ENCODE results near the gene GFY. TPM values are rescaled to one million over a fixed set of nuclear protein-coding genes. Genes with fewer than 3 reads are reported as not detected.

GFY gene, protein sequence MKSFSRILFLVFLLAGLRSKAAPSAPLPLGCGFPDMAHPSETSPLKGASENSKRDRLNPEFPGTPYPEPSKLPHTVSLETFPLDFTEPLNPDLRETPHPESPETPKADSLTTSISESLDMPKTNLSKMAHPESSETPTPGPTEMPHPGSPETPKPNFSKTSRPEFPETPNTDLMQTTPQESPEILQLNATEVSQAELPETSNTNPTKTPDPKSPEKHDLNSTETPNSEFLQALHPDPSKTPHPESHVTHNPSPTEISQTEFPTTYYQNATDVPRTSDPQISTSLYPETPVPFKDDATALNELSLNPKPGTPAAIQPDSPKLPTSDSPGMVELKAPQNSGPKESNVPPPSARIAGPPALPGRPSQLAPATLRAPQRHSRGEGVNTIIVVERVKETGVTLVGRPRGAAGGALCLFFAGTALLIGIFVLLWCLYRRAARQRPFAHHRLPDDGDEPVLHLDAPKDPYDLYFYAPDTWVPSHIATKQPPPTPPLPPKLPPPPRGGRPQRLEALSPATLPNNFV
- not detected in 2 replicates for total RNA-seq

DNA sequence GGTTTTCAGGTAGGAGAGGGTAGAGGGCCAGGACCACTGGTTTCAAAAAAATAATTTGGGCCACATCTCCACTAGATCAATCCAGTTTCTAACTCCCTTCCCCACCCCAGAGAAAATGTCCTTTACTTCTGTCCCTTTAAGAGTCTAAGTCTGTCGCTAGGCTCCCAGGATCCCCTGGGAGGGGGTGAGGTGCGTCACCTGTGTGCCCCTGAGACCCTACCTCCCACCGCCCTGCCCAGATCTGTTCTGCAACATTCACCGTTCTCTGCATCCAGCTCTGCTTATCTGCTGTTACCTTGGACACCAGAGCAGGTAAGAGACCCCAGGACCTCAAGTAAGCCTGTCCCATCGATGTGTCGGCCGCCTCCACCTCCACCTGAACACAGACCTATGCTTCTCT lies at the start of gene GFY:
TSS of gene GFY (plus strand) at position 211 of the 400 bp plus-strand sequence. CDS start 1,043 bp downstream, outside the sequence.

DNA sequence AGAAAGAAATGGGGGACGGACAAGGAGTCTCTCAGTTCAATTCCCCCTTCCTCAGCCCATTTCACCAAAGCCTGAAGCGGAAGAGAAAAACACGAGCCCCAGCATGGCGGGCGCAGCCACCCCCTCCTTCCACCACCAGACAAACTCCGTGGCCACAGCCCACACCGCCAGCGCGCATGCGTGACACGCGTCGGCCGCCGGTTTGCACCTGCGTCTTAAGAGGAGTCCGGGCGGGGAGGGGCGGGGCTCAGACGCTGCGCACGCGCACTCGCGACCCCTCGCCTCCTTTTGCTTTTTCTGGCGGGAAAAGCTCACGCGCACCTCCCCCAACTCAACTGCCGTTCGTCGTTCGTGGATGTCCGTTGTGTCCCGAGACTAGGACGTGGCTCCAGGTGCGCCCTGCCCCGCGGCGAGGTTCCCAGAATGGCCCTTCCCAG lies 37.2 kb upstream of the GFY start, which contains the start of gene KASH5:
TSS of gene KASH5 (plus strand) at position 314 of the 437 bp plus-strand sequence. CDS start 2,635 bp downstream, outside the sequence.

DNA sequence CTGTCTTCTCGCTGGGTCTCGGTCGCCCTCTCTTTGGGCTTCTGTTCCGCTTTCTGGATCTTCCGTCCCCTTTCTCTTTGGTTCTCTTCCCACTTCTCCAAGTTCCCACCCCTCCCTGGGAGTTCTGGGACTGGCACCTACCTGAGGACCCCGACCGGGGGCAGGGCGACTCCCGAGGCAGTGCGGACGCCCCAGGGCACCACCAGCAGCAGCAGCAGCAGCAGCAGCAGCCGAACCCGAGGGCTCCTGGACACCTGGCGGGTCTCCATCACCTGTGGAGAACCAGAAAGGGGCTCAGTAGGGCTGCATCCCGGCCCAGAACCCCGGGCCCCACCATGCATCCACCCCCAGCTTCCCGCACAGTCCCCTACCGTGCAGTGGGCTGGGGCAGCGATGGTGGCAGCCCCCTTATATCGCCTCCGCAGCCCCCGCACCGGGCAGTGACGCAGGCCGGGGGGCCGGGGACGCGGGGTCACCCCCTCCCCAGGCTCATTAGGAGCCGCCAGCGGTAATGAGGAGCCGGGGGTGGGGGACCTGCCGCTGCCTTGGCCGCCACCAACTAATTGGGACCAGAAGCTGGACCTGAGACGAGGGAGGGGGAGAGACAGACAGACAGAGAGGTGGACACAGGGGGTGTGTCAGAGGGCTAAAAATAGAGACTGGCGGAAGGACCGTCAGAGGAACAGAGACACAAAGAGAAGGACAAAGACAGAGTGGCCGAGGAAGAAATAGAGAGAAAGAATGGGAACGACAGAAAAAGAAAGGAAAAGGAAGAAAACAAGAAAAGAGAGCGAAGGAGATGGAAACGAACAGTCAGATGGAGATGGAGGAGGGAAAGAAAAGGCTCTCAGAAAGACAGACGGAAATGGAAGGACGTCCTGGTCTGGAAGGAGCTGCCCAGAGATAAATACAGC lies 1.9 kb upstream of the GFY start, which contains the start of gene PTH2:
TSS of gene PTH2 (minus strand) at position 371 of the 914 bp plus-strand sequence. CDS start at position 269, 102 bp downstream.

DNA sequence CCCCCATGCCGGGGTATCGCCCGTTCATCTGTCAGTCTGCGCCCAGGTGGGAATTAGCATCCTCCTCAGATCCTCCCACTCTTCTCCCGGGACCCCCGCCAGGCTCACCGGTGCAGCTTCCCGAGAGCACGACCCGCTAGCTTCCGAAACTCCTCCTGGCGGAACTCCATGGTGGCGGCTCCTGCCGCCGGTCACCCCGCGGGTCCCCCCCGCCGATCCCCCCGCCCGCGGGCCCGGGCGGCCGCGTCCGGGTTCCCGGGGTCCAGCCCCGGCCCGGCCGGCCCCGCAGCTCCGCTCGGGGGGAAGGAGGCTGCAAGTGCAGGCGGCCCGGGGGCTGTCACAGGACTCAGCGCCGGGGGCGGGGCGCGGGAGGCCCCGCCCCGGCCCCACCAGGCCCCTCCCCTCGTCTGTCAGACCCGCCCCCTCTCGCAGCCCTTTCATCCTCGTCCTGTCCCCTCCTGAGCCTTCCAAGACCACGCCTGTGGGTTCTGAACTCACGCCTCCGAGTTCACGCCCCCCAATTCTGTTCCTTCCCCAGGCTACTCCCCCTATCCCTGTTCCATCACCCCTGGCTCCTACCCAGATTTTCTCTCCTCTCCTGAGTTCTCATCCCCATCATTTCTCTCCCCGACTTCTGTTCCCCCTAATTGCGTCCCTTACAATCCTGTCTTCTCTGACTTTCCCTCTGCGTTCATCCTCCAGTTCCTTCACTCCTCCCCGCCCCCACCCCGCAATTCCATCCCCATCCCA lies 16.2 kb downstream of the GFY start, which contains the start of gene SLC17A7:
TSS of gene SLC17A7 (minus strand) at position 318 of the 750 bp plus-strand sequence. CDS start at position 170, 148 bp downstream.

DNA sequence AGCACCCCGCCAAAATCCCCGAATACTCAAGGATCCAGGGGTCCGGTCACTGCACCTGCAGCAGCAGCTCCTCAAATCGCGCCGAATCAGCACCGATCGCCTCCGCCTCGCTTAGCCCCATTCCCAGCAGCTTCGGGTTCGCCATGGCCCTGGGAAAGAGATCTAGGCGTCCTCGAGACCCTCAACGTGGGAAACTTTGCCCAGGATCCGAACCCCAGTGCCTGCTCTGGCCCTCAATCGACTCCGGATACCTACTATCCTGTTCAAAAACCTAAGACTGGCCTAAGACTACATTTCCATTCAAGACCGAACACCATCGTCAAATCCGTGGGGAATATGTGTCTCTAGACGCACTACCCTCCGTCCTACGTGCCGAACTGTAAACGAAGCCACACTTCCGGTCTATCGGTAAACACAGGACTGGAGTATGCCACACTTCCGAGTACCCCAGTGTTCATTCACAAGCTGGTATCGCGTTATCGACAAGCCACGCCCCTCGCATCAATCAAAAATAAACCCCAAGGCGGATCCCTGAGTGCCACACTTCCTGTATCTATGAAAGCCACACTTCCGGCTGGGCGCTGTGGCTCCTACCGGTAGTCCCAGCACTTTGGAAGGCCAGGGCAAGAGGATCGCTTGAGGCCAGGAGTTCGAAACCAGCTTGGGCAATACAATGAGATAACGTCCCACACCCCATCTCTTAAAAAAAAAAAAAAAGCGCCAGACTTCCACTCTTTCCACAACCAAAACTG lies 26.4 kb downstream of the GFY start, which contains the start of gene PIH1D1:
TSS of gene PIH1D1 (minus strand) at position 385 of the 752 bp plus-strand sequence. CDS start at position 145, 240 bp downstream.

DNA sequence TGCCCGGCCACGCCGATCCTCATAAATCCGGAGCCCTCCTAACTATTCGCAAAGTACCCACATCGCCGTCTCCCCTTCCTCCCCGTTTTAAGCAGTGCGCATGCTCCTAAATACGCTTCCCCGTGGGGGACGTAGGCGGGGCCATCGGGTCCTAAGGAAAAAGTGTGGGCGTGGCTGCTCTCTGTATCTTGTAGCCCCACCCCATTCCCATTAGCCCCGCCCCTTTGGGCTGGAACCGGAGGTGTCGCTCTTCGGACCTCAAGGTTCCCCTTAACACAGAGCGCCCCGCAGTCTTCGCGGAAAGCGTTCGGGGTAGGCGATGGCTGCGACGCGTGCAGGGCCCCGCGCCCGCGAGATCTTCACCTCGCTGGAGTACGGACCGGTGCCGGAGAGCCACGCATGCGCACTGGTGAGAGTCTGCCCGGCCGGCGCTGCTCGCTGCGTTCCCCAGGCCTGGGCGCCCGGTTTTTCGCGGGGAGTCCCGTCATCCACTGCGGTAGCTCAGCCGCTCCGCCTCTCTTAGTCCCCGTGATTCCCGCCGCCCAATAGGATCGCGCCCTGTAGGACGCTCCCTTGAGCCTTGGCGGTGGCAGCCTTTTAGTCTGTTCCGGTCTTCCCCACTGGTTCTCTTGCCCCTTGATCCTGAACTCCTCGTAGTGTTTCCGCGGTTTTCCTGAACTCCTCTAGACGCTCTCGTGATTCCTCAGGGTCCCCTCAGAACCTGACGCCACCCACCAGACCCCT lies 28.0 kb downstream of the GFY start, which contains the start of gene ALDH16A1:
TSS of gene ALDH16A1 (plus strand) at position 213 of the 744 bp plus-strand sequence. CDS start at position 320, 107 bp downstream.

DNA sequence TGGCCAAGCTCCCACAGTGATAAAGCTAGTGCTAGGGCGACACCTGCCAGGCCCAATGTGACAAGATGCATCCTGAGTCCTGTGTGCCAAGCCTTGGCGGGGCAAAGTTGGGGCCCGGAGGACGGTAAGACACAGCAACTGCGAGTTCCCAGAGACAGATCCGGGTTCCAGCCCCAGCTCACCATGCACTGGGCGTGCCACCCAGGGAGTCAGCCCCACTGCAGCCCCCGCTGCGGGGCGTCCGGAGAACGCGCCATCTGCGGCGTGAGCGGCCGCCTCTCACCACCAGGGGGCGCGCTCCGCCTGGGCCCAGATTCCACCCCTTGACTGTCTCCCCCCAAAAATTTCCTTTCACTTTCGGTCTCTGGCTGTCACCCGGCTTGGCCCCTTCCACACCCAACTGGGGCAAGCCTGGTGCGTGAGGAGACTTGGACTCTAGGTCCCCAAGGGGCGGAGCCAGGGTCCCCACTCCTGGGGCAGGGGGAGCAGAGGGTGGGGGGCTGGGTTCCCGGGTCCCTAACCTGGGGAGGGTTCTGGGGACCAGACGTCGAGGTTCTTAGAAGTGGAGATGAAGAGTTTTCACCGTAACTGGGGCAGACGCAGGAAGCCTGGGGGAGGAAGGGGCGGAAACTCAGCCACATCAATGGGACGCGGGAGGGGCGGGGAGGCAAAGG lies 48.8 kb downstream of the GFY start, which contains the start of gene FLT3LG:
TSS of gene FLT3LG (plus strand) at position 348 of the 674 bp plus-strand sequence. CDS start 425 bp downstream, outside the sequence.

Other genes starting within 250 kb of the GFY start
- 0.07 and 0.10 TPM in 2 replicates for gene SLC6A16, start 100.2 kb upstream of the GFY start, total RNA-seq
- gene CD37, start 90.0 kb upstream of the GFY start, total RNA-seq: not detected in 2 replicates
- 56.6 and 65.2 TPM in 2 replicates for gene TEAD2, start 63.0 kb upstream of the GFY start, total RNA-seq
- gene DKKL1, start 61.5 kb upstream of the GFY start, total RNA-seq: not detected in 2 replicates
- gene KASH5, start 37.1 kb upstream of the GFY start, total RNA-seq: not detected in 2 replicates
- gene PTH2, start 1.9 kb upstream of the GFY start, total RNA-seq: not detected in 2 replicates
- gene SLC17A7, start 16.1 kb downstream of the GFY start, total RNA-seq: under 0.01 and 0.05 TPM in 2 replicates
- gene PIH1D1, start 26.4 kb downstream of the GFY start, total RNA-seq: 82.1 and 96.8 TPM in 2 replicates
- gene ALDH16A1, start 27.8 kb downstream of the GFY start, total RNA-seq: 51.6 and 62.2 TPM in 2 replicates
- gene FLT3LG, start 48.8 kb downstream of the GFY start, total RNA-seq: 6.1 and 7.9 TPM in 2 replicates
- 1,790 and 1,858 TPM in 2 replicates for gene RPL13A, start 62.2 kb downstream of the GFY start, total RNA-seq
- gene RPS11, start 71.0 kb downstream of the GFY start, total RNA-seq: 3,468 and 3,616 TPM in 2 replicates
- 60.6 and 63.8 TPM in 2 replicates for gene FCGRT, start 87.3 kb downstream of the GFY start, total RNA-seq
- gene RCN3, start 102.6 kb downstream of the GFY start, total RNA-seq: 26.5 and 34.0 TPM in 2 replicates
- gene NOSIP, start 155.2 kb downstream of the GFY start, total RNA-seq: 104 and 111 TPM in 2 replicates
- gene PRRG2, start 155.9 kb downstream of the GFY start, total RNA-seq: 1.1 and 3.3 TPM in 2 replicates
- gene PRR12, start 165.8 kb downstream of the GFY start, total RNA-seq: 6.5 and 8.2 TPM in 2 replicates
- 79.1 and 97.7 TPM in 2 replicates for gene RRAS, start 214.8 kb downstream of the GFY start, total RNA-seq
- gene SCAF1, start 216.8 kb downstream of the GFY start, total RNA-seq: 33.2 and 36.7 TPM in 2 replicates
- 46.5 and 55.2 TPM in 2 replicates for gene IRF3, start 240.5 kb downstream of the GFY start, total RNA-seq
- 33.2 TPM in 2 replicates for gene BCL2L12, start 240.5 kb downstream of the GFY start, total RNA-seq

Data from mammary microvascular endothelial cell (primary cell).